Progenitor cell of endocrine pancreas (in vitro differentiated cells): ENCODE measurements around the gene ZMAT3. TPM values are rescaled to one million over a fixed set of nuclear protein-coding genes. Genes with fewer than 3 reads are reported as not detected.
A peak's percentile ranks its signal among the peaks of the same experiment; 100 is the strongest.

ENCODE experiments used
- DNase-seq: peaks from one replicate; pipeline ENCODE4 v3.0.0; 2021; ENCODE audit warnings: low spot score; ENCODE audit not compliant: unreplicated experiment
- H3K27ac Mint-ChIP-seq: 2 replicates; pipeline ENCODE4 v1.8.0; 2021; ENCODE audit warnings: mild to moderate bottlenecking, moderate library complexity, mixed read lengths
- H3K27me3 Mint-ChIP-seq: 2 replicates; pipeline ENCODE4 v1.8.0; 2021; ENCODE audit warnings: mixed read lengths
- H3K36me3 Mint-ChIP-seq: 2 replicates; pipeline ENCODE4 v1.8.0; 2022; ENCODE audit warnings: mixed read lengths; ENCODE audit not compliant: insufficient read depth
- H3K4me1 Mint-ChIP-seq: 2 replicates; pipeline ENCODE4 v1.8.0; 2021; ENCODE audit warnings: low read depth, mixed read lengths
- H3K4me3 Mint-ChIP-seq: 2 replicates; pipeline ENCODE4 v1.8.0; 2021; ENCODE audit warnings: low read depth, mild to moderate bottlenecking, moderate library complexity, mixed read lengths
- H3K9me3 Mint-ChIP-seq: 2 replicates; pipeline ENCODE4 v1.8.0; 2021; ENCODE audit warnings: low read depth, mixed read lengths
- total RNA-seq: library from RNA; stranded (reverse); gene quantifications from 2 replicates; pipeline ENCODE4 v1.2.1, GENCODE V29; 2021
- TF ChIP-seq, protein P1 (sequence below): fragments of 200-600 bp; sonication (generic); IDR thresholded peaks from one replicate; pipeline ENCODE4 v1.5.0; 2021; ENCODE audit warnings: antibody characterized with exemption, mild to moderate bottlenecking; ENCODE audit not compliant: unreplicated experiment

Gene ZMAT3
- total RNA-seq, 1 donor from 2014 or later = 13.6 TPM

DNA sequence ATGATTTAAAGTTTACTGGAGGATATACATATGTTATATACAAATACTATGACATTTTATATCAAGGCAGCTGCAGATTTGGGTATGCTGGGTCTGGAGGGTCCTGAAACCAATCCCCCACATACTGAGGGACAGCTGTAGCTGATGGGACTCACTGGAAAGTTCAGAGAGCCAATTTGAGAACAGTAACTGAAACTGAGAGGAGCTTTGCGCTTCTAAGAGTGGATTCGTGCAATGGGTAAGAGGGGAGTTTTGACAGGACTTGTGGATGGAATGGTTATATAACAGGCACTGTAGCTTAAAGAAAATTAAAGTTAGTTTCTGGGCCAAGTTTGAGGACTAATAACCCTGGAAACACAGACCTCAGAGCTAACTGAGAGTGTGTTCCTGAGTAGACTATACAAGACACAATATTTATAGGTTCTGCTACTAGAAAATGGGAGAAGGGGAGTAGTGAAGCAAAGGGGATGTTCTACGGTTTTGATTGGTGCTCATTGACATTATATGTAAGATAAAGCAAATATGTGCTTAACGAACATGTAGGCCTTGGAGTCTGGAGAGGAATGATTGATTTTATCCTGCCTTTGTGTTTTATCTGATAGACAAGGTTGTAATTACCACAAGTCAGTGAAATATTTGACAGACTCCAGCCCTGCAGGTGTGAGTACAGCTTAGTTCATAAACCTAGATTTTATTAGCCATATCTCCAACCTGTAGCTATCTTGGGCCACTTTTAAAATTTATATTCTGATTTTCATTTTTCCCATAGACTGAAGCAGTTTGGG lies 4.8 kb upstream of the ZMAT3 start:
- no peak overlapping the region for H3K27ac Mint-ChIP-seq
- TF ChIP-seq, protein P1, sequence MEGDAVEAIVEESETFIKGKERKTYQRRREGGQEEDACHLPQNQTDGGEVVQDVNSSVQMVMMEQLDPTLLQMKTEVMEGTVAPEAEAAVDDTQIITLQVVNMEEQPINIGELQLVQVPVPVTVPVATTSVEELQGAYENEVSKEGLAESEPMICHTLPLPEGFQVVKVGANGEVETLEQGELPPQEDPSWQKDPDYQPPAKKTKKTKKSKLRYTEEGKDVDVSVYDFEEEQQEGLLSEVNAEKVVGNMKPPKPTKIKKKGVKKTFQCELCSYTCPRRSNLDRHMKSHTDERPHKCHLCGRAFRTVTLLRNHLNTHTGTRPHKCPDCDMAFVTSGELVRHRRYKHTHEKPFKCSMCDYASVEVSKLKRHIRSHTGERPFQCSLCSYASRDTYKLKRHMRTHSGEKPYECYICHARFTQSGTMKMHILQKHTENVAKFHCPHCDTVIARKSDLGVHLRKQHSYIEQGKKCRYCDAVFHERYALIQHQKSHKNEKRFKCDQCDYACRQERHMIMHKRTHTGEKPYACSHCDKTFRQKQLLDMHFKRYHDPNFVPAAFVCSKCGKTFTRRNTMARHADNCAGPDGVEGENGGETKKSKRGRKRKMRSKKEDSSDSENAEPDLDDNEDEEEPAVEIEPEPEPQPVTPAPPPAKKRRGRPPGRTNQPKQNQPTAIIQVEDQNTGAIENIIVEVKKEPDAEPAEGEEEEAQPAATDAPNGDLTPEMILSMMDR = no peak
- H3K36me3 Mint-ChIP-seq = no peaks in the 10 kb centered on the region
- no peak for DNase-seq
- no peak overlapping the region for H3K4me3 Mint-ChIP-seq
- H3K27me3 Mint-ChIP-seq = no peaks in the 10 kb centered on the region
- H3K9me3 Mint-ChIP-seq = no peaks in the 10 kb centered on the region
- H3K4me1 Mint-ChIP-seq = peaks cover 13% of the 10 kb centered on the region

DNA sequence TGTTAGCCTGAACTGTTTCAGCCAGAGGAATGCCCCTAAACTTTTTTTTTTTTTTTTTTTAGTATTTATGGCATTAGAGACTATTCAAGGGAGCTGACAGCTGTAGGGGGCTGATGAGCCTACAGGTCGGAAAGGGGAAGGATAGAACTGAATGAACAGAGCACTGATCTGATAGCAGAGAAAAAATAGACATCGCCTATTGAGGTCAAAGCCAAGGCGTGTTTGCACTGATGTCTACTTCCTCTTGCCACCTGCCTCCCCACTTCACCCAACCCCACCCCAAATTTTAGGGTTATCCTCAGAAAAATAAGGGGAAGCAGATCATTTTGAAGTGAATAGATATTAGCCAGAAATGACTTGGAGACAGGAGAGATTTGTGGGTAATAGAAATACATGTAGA lies 3.0 kb upstream of the ZMAT3 start:
- no peak overlapping the region for H3K4me3 Mint-ChIP-seq
- H3K27me3 Mint-ChIP-seq = no peaks in the 10 kb centered on the region
- DNase-seq = no peak
- no peak overlapping the region for H3K27ac Mint-ChIP-seq
- TF ChIP-seq, protein P1 = no peak
- H3K9me3 Mint-ChIP-seq = no peaks in the 10 kb centered on the region
- no peaks in the 10 kb centered on the region for H3K36me3 Mint-ChIP-seq
- H3K4me1 Mint-ChIP-seq = peaks cover 18% of the 10 kb centered on the region

DNA sequence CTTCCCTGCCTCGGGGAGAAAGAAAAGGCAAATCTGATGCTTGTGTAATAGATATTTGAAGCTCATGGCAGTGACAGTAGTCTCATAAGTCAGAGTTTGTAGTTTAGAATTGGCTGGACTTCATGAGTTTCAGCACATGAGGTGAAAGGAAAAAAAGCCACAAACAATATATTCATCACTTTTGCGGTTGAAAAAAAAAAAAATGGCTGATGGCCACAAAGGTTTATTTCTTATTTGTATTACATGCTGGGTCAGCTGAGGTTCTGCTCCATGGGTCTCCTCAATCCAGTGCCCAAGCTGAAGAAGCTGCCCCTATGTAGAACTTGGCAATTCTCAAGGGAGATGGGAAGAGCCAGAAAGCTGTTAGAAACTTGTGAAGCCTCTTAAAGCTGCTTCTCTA lies 2.2 kb upstream of the ZMAT3 start:
- Mint-ChIP-seq H3K36me3 (no peaks in the 10 kb centered on the region), H3K4me3 (no peak overlapping the region), H3K27me3 (no peaks in the 10 kb centered on the region), H3K4me1 (peaks cover 18% of the 10 kb centered on the region), H3K9me3 (no peaks in the 10 kb centered on the region), H3K27ac (no peak overlapping the region)
- TF ChIP-seq, protein P1 = no peak
- DNase-seq = no peak

DNA sequence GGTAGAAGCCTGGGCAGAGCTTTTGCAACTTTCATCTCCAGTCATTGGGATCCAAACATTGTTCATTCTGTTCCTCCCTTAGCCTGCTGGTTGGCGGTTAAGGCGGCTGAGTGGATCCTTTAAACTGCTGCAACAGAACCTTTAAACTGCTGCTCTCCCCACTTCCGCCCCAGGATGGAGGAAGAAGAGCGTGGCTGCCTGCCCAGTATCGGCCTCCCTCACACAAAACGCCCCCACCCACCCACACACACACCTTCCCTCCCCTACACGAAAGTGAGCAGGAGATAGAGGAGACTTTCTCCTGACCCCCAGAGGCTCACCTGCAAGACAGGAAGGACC lies 460 bp upstream of the ZMAT3 start:
- no peak for DNase-seq

DNA sequence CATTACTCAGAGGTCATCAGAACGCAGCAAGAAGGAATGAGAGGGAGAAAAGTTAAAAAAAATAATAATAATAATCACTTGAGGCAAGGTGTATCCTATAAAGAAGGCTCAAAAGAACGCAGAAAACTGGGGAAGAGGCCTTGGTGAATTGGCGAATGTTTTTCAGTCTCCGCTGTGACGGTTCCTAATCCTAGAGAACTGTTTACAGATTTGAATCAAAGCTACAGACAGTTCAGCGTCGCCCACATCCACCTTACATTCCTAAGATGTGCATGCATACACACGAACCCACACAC lies 634 bp downstream of the ZMAT3 start:
- Mint-ChIP-seq H3K27ac (peak overlapping the region; percentile 94), H3K27me3 (no peaks in the 10 kb centered on the region), H3K4me3 (peak overlapping the region; percentile 95), H3K9me3 (no peaks in the 10 kb centered on the region), H3K36me3 (peaks cover 9% of the 10 kb centered on the region), H3K4me1 (peaks cover 9% of the 10 kb centered on the region)
- DNase-seq = no peak
- TF ChIP-seq, protein P1 = no peak

More for the DNA sequence above, 460 bp upstream of the ZMAT3 start:
- Mint-ChIP-seq H3K27me3 (no peaks in the 10 kb centered on the region), H3K4me1 (peaks cover 15% of the 10 kb centered on the region), H3K27ac (no peak overlapping the region), H3K36me3 (peaks cover 4% of the 10 kb centered on the region), H3K4me3 (peak overlapping the region; percentile 95), H3K9me3 (no peaks in the 10 kb centered on the region)
- TF ChIP-seq, protein P1 = no peak
